HUES48 (cell line): ENCODE data around the gene TMEM89.

Source experiments
- H3K27ac ChIP-seq: one replicate; pipeline ENCODE4 v1.7.0; 2013; ENCODE audit warnings: low read depth, low read length, inconsistent platforms
- H3K27me3 ChIP-seq: 2 replicates; pipeline ENCODE4 v1.6.1; 2013; ENCODE audit warnings: mild to moderate bottlenecking, low read length; ENCODE audit not compliant: control insufficient read depth, insufficient read depth
- H3K36me3 ChIP-seq: 2 replicates; pipeline ENCODE4 v1.6.1; 2013; ENCODE audit warnings: low read length; ENCODE audit not compliant: control insufficient read depth, insufficient read depth
- H3K4me1 ChIP-seq: 2 replicates; pipeline ENCODE4 v1.6.1; 2013; ENCODE audit warnings: mild to moderate bottlenecking, low read length; ENCODE audit not compliant: control insufficient read depth, insufficient read depth
- H3K4me3 ChIP-seq: 2 replicates; pipeline ENCODE4 v1.5.1; 2013; ENCODE audit warnings: mild to moderate bottlenecking, low read depth, low read length
- H3K9ac ChIP-seq: 2 replicates; pipeline ENCODE4 v1.6.1; 2013; ENCODE audit warnings: mild to moderate bottlenecking, low read depth, low read length, moderate library complexity
- H3K9me3 ChIP-seq: 2 replicates; pipeline ENCODE4 v1.6.1; 2013; ENCODE audit warnings: low read length; ENCODE audit not compliant: control insufficient read depth, insufficient read depth

TMEM89 gene

DNA sequence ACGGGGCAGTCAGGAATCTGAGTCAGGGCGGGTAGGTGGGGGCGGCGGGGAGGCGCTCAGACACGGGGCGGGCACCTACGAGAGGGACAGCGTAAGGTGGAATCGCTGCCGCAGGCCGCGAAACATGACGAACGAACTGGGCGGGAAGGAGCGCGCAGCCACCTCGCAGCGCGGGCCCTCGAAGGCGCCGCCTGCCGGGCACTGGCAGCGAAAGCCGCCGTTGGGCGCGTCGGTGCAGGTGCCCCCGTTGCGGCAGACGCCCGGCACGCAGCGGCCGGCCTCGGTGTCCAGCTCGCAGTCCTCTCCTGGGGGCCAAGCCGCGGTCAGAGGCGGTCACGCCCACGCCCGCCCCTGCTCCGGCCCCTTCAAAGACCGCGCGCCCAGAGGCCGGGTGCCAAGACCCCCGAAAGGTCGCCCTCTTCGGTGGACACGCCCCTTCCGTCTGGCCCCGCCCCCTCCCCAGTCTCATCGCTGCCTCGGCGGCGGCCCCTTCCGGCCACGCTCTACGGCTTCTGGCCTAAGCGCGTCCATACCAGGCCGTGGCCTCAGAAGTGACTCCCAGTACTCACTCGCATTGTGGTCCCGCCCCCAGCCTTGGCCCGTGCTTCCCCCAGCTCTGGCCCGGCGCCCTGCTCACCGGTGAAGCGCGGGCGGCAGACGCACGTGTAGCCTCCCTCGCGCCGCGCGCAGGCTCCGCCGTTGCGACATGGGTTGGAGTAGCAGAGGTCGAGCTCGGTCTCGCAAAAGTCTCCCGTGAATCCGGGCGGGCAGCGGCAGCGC lies 34.7 kb upstream of the TMEM89 start:
- H3K27ac ChIP-seq, result peak overlapping the region; percentile 38
- H3K4me1 ChIP-seq, result peaks cover 4% of the 10 kb centered on the region; the same call in 1 of the 2 replicates
- peak overlapping the region; percentile 58; the same call in 1 of the 2 replicates for H3K4me3 ChIP-seq
- peak overlapping the region; percentile 19; the same call in 1 of the 2 replicates for H3K9ac ChIP-seq
- H3K27me3 ChIP-seq, result no peaks in the 10 kb centered on the region
- H3K9me3 ChIP-seq, result no peaks in the 10 kb centered on the region
- peaks cover 49% of the 10 kb centered on the region for H3K36me3 ChIP-seq

- Histone ChIP-seq H3K36me3 (peaks cover 53% of the 10 kb centered on the region), H3K27me3 (no peaks in the 10 kb centered on the region), H3K9ac (no peak overlapping the region), H3K4me3 (peak overlapping the region; percentile 58), H3K27ac (no peak overlapping the region), H3K4me1 (peaks cover 4% of the 10 kb centered on the region; the same call in 1 of the 2 replicates), H3K9me3 (no peaks in the 10 kb centered on the region)
Observed at GRCh38 chr3:48655606-48656005, 34.0 kb upstream of the TMEM89 start.

DNA sequence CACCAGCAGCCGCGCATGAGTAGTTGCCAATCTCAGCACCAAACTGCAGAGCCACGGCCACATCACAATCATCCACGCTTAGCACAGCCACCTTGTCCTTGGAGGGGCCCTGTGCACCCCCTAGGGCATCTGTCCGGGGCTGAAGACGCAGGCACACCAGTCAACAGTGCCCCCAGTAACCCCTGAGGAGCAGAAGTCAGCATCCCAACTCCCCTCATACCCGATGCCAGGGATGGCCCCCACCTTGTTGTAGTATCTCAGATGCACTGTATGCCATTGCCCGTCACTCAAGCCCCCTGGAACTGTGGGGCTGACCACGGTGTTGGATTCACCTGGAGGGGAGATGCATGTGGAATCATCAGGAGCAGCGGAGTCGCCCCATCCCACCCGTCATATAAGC lies 33.5 kb upstream of the TMEM89 start:
- H3K4me1 ChIP-seq, result peaks cover 4% of the 10 kb centered on the region; the same call in 1 of the 2 replicates
- H3K9ac ChIP-seq, result no peak overlapping the region
- H3K9me3 ChIP-seq, result no peaks in the 10 kb centered on the region
- H3K36me3 ChIP-seq, result peaks cover 52% of the 10 kb centered on the region
- no peak overlapping the region for H3K27ac ChIP-seq
- peak overlapping the region; percentile 44; the same call in 1 of the 2 replicates for H3K4me3 ChIP-seq
- H3K27me3 ChIP-seq, result no peaks in the 10 kb centered on the region

DNA sequence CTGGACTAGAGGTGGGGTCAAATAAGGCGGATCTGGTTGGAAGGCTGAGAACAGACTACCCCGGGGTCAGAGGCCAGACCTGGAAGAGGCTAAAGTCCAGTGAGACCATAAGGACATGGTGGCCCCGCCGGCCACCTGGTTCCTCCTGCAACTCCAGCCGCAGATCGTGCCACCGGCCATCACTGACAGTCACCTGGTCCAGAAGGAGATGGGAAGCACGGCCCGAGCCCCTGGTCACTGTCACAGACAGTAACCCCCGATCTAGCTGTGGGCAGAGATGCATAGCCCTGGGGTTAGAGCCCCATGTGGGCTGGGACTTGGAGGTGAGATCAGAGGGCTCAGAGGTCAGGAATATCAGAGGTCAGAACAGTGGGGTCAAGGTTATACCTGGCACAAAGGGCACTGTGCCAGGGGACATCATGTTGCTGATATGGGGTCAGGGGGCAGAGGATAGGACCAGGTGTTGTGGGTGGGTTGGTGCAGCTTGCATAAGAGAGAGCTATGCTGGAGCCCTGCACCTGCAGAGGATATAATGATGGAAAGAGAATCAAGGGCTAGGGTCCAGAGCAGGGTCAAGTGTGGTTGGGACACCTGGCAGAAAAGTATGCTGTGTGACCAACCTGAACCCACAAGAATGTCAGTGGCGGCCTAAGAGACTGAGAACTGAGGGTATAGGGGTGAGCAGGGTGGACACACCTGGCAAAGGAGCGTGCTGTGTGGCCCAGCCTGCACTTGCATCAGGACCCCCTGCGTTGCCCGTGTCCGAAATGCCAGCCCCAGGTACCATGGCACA lies 31.6 kb upstream of the TMEM89 start:
- Histone ChIP-seq H3K9me3 (no peaks in the 10 kb centered on the region), H3K36me3 (peaks cover 52% of the 10 kb centered on the region), H3K27ac (no peak overlapping the region), H3K27me3 (no peaks in the 10 kb centered on the region), H3K9ac (no peak overlapping the region), H3K4me3 (no peak overlapping the region), H3K4me1 (peaks cover 4% of the 10 kb centered on the region; the same call in 1 of the 2 replicates)

GRCh38 chr3:48651771-48652170 lies 30.2 kb upstream of the TMEM89 start:
- Histone ChIP-seq H3K4me3 (no peak overlapping the region), H3K27ac (no peak overlapping the region), H3K36me3 (peaks cover 56% of the 10 kb centered on the region), H3K9me3 (no peaks in the 10 kb centered on the region), H3K9ac (no peak overlapping the region), H3K4me1 (peaks cover 3% of the 10 kb centered on the region; the same call in 1 of the 2 replicates), H3K27me3 (no peaks in the 10 kb centered on the region)

- H3K27me3 ChIP-seq, result no peaks in the 10 kb centered on the region
- H3K4me3 ChIP-seq, result no peak overlapping the region
- peaks cover 66% of the 10 kb centered on the region for H3K36me3 ChIP-seq
- H3K9me3 ChIP-seq, result no peaks in the 10 kb centered on the region
- no peak overlapping the region for H3K27ac ChIP-seq
- H3K9ac ChIP-seq, result no peak overlapping the region
- no peaks in the 10 kb centered on the region for H3K4me1 ChIP-seq
Observed at GRCh38 chr3:48650723-48651122, 29.2 kb upstream of the TMEM89 start.

DNA sequence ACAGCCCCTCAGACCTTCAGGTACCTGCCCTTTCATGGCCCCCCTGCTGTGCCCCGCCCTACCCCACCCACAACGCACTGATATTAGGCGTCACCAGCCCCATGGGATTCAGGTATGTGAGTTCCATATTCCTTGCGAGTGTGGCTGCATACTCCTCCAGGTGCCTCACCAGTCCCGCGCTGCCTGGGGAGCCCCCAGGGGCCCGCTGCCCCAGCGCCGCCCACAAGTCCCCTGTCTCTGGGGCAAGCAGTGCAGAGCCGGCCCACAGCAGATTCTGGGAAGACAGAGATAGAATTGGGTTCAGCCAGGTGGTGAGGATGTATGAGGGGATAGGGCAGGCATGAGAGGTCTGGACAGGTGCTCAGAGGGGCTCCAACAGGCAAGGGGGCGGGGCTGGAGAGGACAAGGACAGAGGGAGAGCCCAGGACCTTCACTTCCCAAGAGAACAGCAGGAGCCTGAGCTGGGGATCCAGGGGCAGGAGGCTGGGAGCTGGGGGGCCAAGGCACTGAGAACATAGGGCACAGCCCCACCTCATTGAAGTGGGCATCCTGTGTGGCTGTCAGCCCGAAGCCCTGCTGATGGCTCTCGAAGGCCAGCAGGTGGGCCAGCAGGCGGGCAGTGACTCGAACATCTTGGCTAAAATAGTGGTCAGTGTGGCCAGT lies 26.8 kb upstream of the TMEM89 start:
- no peaks in the 10 kb centered on the region for H3K9me3 ChIP-seq
- no peak overlapping the region for H3K27ac ChIP-seq
- no peaks in the 10 kb centered on the region for H3K4me1 ChIP-seq
- no peak overlapping the region for H3K4me3 ChIP-seq
- no peaks in the 10 kb centered on the region for H3K27me3 ChIP-seq
- H3K9ac ChIP-seq, result no peak overlapping the region
- H3K36me3 ChIP-seq, result peaks cover 79% of the 10 kb centered on the region

GRCh38 chr3:48647714-48648113 lies 26.1 kb upstream of the TMEM89 start:
- peaks cover 79% of the 10 kb centered on the region for H3K36me3 ChIP-seq

GRCh38 chr3:48644898-48645760 lies 23.6 kb upstream of the TMEM89 start:
- Histone ChIP-seq H3K36me3 (peaks cover 91% of the 10 kb centered on the region), H3K4me1 (no peaks in the 10 kb centered on the region), H3K9ac (no peak overlapping the region), H3K9me3 (no peaks in the 10 kb centered on the region), H3K27ac (no peak overlapping the region), H3K4me3 (no peak overlapping the region), H3K27me3 (no peaks in the 10 kb centered on the region)

More at GRCh38 chr3:48647714-48648113, 26.1 kb upstream of the TMEM89 start:
- Histone ChIP-seq H3K9ac (no peak overlapping the region), H3K27me3 (no peaks in the 10 kb centered on the region), H3K4me3 (no peak overlapping the region), H3K9me3 (no peaks in the 10 kb centered on the region), H3K4me1 (no peaks in the 10 kb centered on the region), H3K27ac (no peak overlapping the region)

GRCh38 chr3:48642605-48643004 lies 21.0 kb upstream of the TMEM89 start:
- Histone ChIP-seq H3K4me1 (no peaks in the 10 kb centered on the region), H3K9ac (no peak overlapping the region), H3K36me3 (peaks cover 83% of the 10 kb centered on the region), H3K4me3 (no peak overlapping the region), H3K27ac (no peak overlapping the region), H3K27me3 (no peaks in the 10 kb centered on the region), H3K9me3 (no peaks in the 10 kb centered on the region)
